NOMO-1 treated with DMSO at 0.1 percent for 48 hours (cell line): ENCODE data around the gene ABLIM3.

Experiments used
- DNase-seq: peaks from one replicate; lab custom pipeline; 2025; ENCODE audit not compliant: unreplicated experiment; lab: John Stamatoyannopoulos, UW

The ABLIM3 gene

DNA sequence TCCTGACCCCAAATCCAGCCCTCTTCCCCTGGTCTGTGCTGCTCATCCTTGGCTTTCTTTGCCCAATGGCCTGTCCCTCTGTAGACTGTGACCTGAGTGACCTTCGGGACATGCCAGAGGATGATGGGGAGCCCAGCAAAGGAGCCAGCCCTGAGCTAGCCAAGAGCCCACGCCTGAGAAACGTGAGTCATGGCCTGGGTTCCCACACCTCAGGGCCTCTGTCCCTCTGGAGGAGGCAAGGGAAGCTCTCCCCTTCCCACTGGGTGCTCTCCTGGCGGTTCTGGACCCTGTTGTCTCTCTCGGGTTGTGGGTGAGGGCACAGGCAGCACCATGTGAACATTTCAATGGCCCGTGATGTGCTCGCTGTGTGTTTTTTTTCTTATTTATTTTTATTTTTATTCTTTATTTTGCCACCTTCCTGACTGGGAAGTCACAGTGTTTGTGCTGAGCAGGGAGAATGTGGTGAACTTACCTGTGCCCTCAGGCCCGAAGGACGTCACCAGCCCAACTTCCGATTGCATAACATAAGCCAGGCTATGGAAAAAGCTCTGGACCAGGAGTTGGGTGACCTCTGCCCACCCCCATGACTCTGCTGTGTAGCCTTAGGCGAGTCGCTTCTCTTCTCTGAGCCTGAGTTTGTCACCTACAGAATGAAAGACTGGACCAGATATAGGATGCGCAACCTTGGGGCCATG lies 159.9 kb downstream of the ABLIM3 start:
- DNase-seq: no peak

- no peak for DNase-seq
Measured at GRCh38 chr5:149301744-149302380, 160.6 kb downstream of the ABLIM3 start.

GRCh38 chr5:149302641-149303040 lies 161.3 kb downstream of the ABLIM3 start:
- no peak for DNase-seq

DNA sequence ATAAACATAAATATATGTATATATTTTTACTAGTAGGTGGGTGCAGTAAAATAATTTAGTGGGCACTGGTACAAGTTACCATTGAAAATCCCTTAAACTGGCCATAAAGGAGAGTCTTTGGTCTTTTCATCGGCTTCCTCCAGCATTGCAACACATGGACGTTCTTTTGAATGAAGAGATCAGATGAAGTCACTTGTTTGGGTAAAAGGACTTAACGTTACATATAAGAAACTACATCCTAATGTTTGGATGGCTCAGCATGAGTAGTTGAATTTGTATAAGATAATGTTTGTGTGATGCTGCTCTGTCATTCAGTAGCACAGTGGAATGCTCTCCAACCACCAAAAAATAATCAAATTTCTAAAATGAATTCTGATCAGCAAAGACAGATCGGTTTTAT lies 161.9 kb downstream of the ABLIM3 start:
- no peak for DNase-seq

- no peak for DNase-seq
Measured at GRCh38 chr5:149304195-149305078, 163.1 kb downstream of the ABLIM3 start.

DNA sequence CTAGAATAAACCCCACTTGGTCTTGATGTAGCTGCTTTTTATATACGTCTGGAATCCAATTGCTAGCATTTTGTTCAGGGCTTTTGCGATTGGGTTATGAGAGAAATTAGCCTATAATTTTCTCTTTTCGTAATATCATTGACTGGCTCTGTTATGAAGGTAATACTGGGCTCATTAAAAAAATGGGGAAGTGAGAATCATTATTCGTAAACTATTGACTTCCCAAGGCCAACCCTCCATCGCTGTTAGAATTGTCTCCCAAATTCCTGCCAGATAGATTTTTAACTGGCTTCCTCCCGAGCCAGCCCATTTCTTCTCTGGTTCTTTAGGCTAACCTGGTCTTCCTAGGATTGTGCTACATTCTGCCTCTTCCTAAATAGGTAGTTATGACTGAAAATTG lies 168.1 kb downstream of the ABLIM3 start:
- peak; percentile 19 for DNase-seq
